ENCODE data around the gene PDXP.
A peak's percentile ranks its signal among the peaks of the same experiment; 100 is the strongest.
"Not testable (repeated sequence)": the region's sequence is repeated elsewhere in the genome, so short reads cannot be mapped to it uniquely, and the experiment has no call there.

The PDXP gene

GRCh38 chr22:37675930-37676735, 17.6 kb downstream of the PDXP start:
- peak; percentile 26 for DNase-seq

DNA sequence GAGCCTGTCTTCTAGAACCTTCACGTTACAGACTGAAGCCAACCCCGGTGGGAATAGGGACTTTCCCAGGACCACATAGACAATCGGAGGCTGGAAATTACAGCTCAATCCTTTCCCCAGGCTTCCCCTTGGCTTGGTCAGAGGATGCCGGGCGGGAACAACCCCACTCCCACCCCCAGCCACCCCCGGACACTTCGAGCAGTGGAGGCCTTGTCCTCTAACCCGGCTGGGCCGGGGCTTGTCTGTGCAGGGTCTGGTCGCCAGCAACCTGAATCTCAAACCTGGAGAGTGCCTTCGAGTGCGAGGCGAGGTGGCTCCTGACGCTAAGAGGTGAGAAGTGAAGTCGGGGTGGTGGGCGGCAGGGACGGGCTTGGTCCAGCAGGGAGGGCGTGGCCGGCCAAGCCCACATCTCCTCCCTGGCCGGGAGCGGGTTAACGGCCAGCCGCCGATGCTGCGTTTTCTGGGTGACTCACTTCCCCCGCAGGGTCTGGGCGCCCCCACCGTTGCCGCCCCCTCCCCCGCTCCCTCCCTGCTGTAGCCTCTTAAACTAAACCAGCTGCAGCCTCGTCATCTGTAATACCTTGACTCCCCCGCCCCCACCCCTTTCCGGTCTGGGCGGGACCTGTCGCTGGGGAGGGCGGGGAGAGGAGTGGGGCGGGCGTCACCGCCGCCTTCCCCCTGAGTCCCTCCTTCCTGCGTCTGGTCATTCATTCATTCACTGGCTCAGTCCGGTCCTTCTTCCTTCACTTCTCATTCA, 18.4 kb downstream of the PDXP start:
- peak; percentile 86 for DNase-seq

- no peak for DNase-seq
Observed at GRCh38 chr22:37677493-37677974, 19.0 kb downstream of the PDXP start.

- DNase-seq, result no peak
Observed at GRCh38 chr22:37678372-37678771, 19.8 kb downstream of the PDXP start.

DNA sequence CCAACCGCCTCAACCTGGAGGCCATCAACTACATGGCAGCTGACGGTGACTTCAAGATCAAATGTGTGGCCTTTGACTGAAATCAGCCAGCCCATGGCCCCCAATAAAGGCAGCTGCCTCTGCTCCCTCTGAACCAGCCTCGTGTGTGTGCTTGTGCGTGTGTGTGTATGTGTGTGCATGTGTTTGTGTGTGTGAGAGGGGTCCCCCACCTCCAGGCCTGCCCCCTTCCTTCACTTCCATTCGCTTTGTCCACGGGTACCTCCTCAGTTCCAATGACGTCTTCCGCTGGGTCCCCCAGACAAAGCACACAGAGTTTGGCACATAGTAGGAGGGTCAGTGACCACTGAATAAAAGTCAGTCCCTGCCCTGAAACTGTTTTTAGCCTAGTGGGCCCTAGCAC, 21.1 kb downstream of the PDXP start:
- DNase-seq, result no peak

- DNase-seq, result no peak
Observed at GRCh38 chr22:37680191-37680851, 21.8 kb downstream of the PDXP start.

GRCh38 chr22:37681001-37681424, 22.5 kb downstream of the PDXP start:
- no peak for DNase-seq

DNA sequence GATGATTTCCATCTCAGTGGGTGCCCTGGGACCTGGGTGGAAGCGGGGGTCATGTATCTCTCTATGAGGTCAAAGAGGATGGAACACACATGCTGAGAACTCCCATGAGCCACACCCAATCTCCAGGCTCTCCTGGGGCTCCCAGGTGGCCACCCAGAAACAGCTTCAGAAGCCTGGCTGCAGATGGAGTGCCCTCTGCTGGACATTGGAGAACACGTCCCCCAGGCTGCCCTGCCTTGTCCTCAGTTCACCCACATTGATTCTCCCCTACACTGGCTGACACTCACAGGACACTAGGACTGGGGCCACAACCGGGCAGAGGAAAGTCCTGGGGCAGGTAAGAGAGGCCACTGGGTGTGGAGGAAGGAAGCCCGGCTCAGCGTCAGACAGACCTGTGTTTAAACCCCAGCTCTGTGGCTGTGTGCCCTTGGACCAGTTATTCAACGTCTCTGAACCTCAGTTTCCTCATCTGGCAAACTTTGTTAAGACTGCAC, 23.1 kb downstream of the PDXP start:
- no peak for DNase-seq

GRCh38 chr22:37684803-37685615, 26.5 kb downstream of the PDXP start:
- no peak for DNase-seq

- DNase-seq, result peak; percentile 30
Observed at GRCh38 chr22:37686002-37686982, 27.8 kb downstream of the PDXP start, which contains the start of gene NOL12. Gene NOL12 (plus strand): TSS chr22:37686343. CDS start chr22:37686393, 50 bp downstream.

DNA sequence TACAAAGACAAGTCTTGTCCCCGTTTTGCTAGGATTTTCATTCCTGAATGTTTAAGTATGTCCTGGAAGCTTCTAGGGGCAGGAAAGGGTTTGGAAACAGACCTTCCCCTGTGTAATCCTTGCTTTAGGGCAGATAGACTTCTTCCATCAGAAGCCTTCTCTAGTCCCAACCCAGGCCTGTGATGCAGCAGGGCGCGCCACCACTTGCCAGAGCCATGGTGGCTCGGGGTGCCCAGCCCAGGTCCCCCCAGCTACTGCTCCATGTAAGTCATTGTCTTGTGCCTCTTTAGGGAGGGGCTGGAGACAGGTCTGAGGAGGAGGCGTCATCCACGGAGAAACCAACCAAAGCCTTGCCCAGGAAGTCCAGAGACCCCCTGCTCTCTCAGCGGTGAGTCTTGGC, 31.9 kb downstream of the PDXP start:
- no peak for DNase-seq

DNA sequence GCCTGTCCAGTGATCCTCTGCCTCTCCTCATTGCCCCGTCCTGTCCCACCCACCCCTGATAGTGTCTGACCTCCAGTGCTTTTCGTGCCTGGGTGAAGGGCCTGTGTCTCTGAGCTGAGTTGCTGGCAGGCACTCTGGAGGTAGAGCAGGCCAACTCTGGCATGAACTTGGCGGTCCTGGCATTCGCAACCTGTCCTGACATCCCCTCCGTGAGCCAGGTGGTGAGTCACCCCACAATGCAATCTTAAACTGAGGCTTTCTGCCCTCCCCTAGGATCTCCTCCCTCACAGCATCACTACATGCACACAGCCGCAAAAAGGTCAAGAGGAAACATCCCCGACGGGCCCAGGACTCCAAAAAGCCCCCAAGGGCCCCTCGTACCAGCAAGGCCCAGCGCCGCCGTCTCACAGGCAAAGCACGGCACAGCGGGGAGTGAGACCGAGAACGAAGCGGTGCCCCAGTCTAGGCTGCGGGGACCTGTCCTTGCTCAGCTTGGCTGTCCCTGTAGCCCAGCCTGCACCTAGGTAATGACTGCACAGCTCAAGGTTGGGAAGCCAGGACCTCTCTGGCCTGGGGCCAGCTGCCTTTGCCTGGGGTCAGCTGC, 32.5 kb downstream of the PDXP start:
- DNase-seq, result no peak

DNA sequence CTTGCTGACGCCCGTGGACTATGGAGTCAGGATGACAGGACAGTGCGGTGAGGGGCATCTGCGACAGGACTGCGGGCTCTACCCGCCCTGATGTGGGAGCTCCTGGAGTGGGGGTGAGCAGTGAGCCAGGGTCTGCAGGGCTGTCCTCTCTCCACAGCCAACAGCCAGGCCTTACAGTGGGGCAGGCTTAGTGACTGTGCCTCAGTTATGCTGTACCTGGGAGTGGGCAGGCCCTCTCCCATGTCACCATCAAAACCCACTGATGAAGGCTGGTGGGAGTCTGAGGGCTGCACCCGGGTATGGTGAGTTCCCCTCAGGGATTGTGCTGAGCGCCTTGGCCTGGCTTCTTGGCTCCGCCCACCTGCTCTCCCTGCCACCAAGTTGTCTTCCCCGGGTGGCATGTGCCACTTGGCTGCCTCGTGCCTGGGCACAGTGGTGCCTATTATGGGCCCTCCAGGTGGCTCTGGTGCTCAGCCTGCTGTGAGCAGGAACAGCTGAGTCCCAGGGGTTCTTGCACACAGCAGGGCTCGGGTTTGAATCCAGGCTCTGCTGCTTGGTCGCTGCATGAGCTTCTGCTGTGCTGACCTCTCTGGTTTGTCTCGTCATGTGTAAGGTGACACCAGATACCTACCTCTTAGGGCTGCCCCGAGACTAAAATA, 34.2 kb downstream of the PDXP start:
- DNase-seq, result no peak

GRCh38 chr22:37694131-37694530, 35.6 kb downstream of the PDXP start:
- not testable (repeated sequence) for DNase-seq

- DNase-seq, result not testable (repeated sequence)
Observed at GRCh38 chr22:37696260-37696656, 37.7 kb downstream of the PDXP start.

DNA sequence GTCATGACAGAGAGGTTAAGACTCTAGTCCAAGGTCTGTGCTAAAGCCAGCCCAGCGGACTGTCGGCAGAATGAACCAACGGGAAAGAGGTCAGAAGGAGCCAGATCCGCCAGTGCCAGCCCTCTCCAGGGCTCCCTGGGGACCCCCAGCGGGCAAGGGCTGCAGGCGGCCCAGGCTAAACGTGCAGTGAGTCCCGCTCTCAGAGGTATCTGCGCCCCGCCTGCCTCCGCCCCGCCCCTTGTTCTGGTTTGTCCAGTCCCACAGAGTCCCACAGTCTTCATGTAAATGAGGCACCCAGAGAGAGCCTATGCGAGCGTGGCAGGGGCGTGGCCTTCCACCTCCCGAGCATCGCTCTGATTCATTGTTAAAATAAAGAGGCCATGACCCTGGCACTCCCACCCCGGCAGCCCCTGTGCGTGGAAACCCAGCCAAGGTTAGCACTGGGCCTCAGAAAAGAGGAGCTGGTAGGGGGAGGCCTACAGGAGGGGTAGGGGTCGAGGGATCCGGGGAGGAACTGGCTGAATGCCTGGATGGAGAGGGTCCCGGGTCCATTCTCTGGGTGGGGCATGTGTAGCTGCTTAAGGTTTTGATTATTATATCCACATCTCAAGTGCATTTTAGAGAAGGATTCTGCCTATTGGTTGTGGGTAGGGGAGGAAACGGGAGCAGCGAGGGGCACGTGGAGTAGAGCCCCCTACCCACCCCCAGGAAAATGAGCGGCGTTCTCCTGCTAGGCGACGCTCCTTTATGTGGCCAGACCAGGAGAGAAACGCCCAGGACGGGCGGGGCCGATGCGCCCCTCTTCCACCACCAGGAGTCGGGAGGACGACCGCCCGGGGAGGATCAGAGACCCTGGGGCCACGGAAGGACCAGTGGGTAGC, 38.4 kb downstream of the PDXP start, which contains the start of gene TRIOBP:
TRIOBP (plus strand) TSS at position 392 of the 881 bp plus-strand sequence. CDS start 4,318 bp downstream, outside the sequence.
- peak; percentile 62 for DNase-seq

- DNase-seq, result no peak
Observed at GRCh38 chr22:37697538-37697835, 39.0 kb downstream of the PDXP start.

DNA sequence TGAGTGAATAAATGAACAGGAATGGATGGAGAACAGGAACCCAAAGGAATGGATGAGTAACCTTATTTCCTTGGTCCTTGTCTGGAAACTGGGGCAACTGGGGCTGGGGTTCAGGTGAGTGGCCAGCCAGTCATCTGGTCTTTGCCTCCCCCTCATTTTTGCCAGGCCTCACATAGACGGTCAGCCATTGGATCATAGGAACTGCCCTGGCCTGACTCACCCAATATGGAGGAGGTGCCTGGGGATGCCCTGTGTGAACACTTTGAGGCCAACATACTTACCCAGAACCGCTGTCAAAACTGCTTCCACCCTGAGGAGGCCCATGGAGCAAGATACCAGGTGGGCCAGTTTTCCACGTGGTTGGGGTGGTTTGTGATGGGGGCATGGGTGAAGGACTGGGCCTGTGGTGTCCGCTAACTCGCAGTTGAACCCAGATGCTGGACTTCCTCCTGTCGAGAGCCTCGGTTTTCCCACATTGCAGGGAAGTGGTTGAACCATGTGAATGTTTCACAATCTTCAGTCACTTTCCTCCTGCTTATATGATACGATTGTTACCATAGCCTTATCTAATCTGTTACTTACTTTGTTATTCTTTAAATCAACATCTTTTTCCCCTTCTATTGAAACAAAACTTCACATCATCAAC, 42.7 kb downstream of the PDXP start:
- no peak for DNase-seq

Data from activated gamma-delta T cell (primary cell).